AG04450 (cell line): ENCODE measurements around the gene SGMS1. TPM values are rescaled to one million over a fixed set of nuclear protein-coding genes. Genes with fewer than 3 reads are reported as not detected.

Experiments used
- CTCF ChIA-PET: fragments of 300-600, 350-600 bp; formaldehyde crosslinking; extraction: SDS; loops from one replicate; lab custom pipeline; 2022; ENCODE audit warnings: antibody characterized with exemption, inconsistent platforms; lab: Charles Lee
- POLR2A ChIA-PET: fragments of 350-600 bp; formaldehyde crosslinking; extraction: SDS; loops from one replicate; lab custom pipeline; 2021; ENCODE audit warnings: antibody characterized with exemption, inconsistent platforms; lab: Yijun Ruan, JAX
- DNase-seq: peaks from one replicate; pipeline ENCODE4 v3.0.0-alpha.2; 2011; ENCODE audit warnings: low read depth, low spot score
- H3K27ac ChIP-seq: one replicate; pipeline ENCODE4 v1.5.1; 2012; ENCODE audit warnings: low read depth, low read length, control low read depth
- H3K27me3 ChIP-seq: one replicate; pipeline ENCODE4 v1.6.0; 2012; ENCODE audit warnings: low read length; ENCODE audit not compliant: control insufficient read depth, insufficient read depth
- H3K4me3 ChIP-seq: 2 replicates; pipeline ENCODE4 v1.5.1; 2011; ENCODE audit warnings: mild to moderate bottlenecking, low read depth, low read length, control low read depth
- H3K9me3 ChIP-seq: 2 replicates; pipeline ENCODE4 v1.5.1; 2012; ENCODE audit warnings: low read length; ENCODE audit not compliant: control insufficient read depth, insufficient read depth
- CTCF ChIP-seq: IDR thresholded peaks from 2 replicates; pipeline ENCODE4 v1.5.1; 2011; ENCODE audit warnings: low read depth, low read length, control low read depth, inconsistent platforms
- polyA plus RNA-seq: library from polyadenylated mRNA; depleted of rRNA; stranded (reverse); fragments of >200 nt; gene quantifications from 2 replicates; pipeline ENCODE4 v1.2.3, GENCODE V29; 2011

The SGMS1 gene
- polyA plus RNA-seq, 1 experiment = 17.7 TPM

- no peaks in the 10 kb centered on the region for H3K27me3 ChIP-seq
- H3K9me3 ChIP-seq = no peaks in the 10 kb centered on the region
- H3K4me3 ChIP-seq = no peak overlapping the region
- ChIA-PET CTCF (no interaction called here), POLR2A (interaction anchor here (1.2 kb wide), 1 partner anchor 10 kb away, joined by 3 read pairs; no protein-coding TSS in a partner anchor)
- no peak overlapping the region for H3K27ac ChIP-seq
- DNase-seq = no peak
- TF ChIP-seq CTCF = no peak
These were observed 308.3 kb downstream of the SGMS1 start for GRCh38 chr10:50315424-50315823.

- H3K27me3 ChIP-seq = no peaks in the 10 kb centered on the region
- H3K27ac ChIP-seq = no peak overlapping the region
- H3K9me3 ChIP-seq = no peaks in the 10 kb centered on the region
- TF ChIP-seq CTCF = no peak
- no peak for DNase-seq
- ChIA-PET POLR2A (no interaction called here), CTCF (interaction anchor here (0.5 to 1.5 kb wide), 2 partner anchors 29 to 54 kb away, joined by 3 to 4 read pairs; no protein-coding TSS in a partner anchor)
- no peak overlapping the region for H3K4me3 ChIP-seq
These were observed 309.3 kb downstream of the SGMS1 start for GRCh38 chr10:50314169-50315071.

- TF ChIP-seq CTCF = no peak
- Histone ChIP-seq H3K9me3 (no peaks in the 10 kb centered on the region), H3K27ac (no peak overlapping the region), H3K27me3 (no peaks in the 10 kb centered on the region), H3K4me3 (no peak overlapping the region)
- ChIA-PET POLR2A (no interaction called here), CTCF (interaction anchor here (0.7 to 1.7 kb wide), 3 partner anchors 13 to 214 kb away, joined by 3 to 4 read pairs (median 3); no protein-coding TSS in a partner anchor)
- no peak for DNase-seq
These were observed 311.0 kb downstream of the SGMS1 start for GRCh38 chr10:50312464-50313437.

GRCh38 chr10:50310560-50311174 lies 313.1 kb downstream of the SGMS1 start:
- CTCF ChIA-PET = no interaction called here
- Histone ChIP-seq H3K27ac (no peak overlapping the region), H3K27me3 (no peaks in the 10 kb centered on the region), H3K9me3 (no peaks in the 10 kb centered on the region), H3K4me3 (no peak overlapping the region)
- TF ChIP-seq CTCF = peak; percentile 30
- no peak for DNase-seq
- POLR2A ChIA-PET = no interaction called here
